Ishikawa (cell line): ENCODE measurements around the gene THAP10.

Experiments used
- CEBPB ChIP-seq: IDR thresholded peaks from 2 replicates; pipeline ENCODE4 v1.6.1; 2012
- CREB1 ChIP-seq: IDR thresholded peaks from 2 replicates; pipeline ENCODE4 v1.6.1; 2012; ENCODE audit warnings: low read depth
- EGR1 ChIP-seq: IDR thresholded peaks from 2 replicates; pipeline ENCODE4 v1.6.1; 2012
- EP300 ChIP-seq: IDR thresholded peaks from 2 replicates; pipeline ENCODE4 v1.6.1; 2012; ENCODE audit warnings: borderline replicate concordance
- FOXM1 ChIP-seq: IDR thresholded peaks from 2 replicates; pipeline ENCODE4 v1.6.1; 2012; ENCODE audit warnings: low read depth, borderline replicate concordance
- NFIC ChIP-seq: IDR thresholded peaks from 2 replicates; pipeline ENCODE4 v1.6.1; 2012
- RAD21 ChIP-seq: IDR thresholded peaks from 2 replicates; pipeline ENCODE4 v1.6.1; 2012; ENCODE audit warnings: low read depth
- TAF1 ChIP-seq: IDR thresholded peaks from 2 replicates; pipeline ENCODE4 v1.6.1; 2012; ENCODE audit warnings: low read depth, mild to moderate bottlenecking
- TCF12 ChIP-seq: IDR thresholded peaks from 2 replicates; pipeline ENCODE4 v1.6.1; 2012; ENCODE audit warnings: low read depth
- TEAD4 ChIP-seq: IDR thresholded peaks from 2 replicates; pipeline ENCODE4 v1.6.1; 2012
- YY1 ChIP-seq: IDR thresholded peaks from 2 replicates; pipeline ENCODE4 v1.6.1; 2012; ENCODE audit warnings: low read depth
- ZBTB7A ChIP-seq: IDR thresholded peaks from 2 replicates; pipeline ENCODE4 v1.6.1; 2012; ENCODE audit warnings: low read depth
- TF ChIP-seq, protein P1 (sequence below): IDR thresholded peaks from 2 replicates; pipeline ENCODE4 v1.6.1; 2012
- TF ChIP-seq, protein P2 (sequence below): IDR thresholded peaks from 2 replicates; pipeline ENCODE4 v1.6.1; 2012; ENCODE audit warnings: low read depth, mild to moderate bottlenecking
- TF ChIP-seq, protein P3 (sequence below): IDR thresholded peaks from 2 replicates; pipeline ENCODE4 v1.6.1; 2012

Gene THAP10

DNA sequence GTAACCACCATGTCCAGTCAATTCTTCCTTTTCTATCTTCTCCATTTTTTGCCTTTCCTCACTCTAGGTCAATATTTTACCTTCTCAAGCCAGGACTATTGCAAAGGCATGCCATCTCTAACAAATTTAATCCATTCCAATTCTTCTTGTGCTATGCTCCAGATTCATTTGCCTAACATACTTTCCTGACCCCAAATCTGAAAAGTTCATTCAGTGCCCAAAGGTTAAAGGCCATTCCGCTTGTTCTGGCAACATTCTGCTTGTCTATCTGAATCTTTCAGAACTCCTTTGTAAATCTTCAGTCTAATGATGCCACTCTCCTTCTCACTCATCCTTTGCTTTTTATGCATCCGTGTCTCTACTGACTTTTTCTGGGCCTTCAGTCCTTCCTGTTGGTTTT, 15.6 kb downstream of the THAP10 start:
- TF ChIP-seq TCF12, result no peak
- no peak for TF ChIP-seq TAF1
- TF ChIP-seq, protein P1, sequence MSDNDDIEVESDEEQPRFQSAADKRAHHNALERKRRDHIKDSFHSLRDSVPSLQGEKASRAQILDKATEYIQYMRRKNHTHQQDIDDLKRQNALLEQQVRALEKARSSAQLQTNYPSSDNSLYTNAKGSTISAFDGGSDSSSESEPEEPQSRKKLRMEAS, result no peak
- TF ChIP-seq TEAD4, result no peak
- no peak for TF ChIP-seq CEBPB
- no peak for TF ChIP-seq FOXM1
- no peak for TF ChIP-seq ZBTB7A
- no peak for TF ChIP-seq EGR1
- TF ChIP-seq, protein P2, sequence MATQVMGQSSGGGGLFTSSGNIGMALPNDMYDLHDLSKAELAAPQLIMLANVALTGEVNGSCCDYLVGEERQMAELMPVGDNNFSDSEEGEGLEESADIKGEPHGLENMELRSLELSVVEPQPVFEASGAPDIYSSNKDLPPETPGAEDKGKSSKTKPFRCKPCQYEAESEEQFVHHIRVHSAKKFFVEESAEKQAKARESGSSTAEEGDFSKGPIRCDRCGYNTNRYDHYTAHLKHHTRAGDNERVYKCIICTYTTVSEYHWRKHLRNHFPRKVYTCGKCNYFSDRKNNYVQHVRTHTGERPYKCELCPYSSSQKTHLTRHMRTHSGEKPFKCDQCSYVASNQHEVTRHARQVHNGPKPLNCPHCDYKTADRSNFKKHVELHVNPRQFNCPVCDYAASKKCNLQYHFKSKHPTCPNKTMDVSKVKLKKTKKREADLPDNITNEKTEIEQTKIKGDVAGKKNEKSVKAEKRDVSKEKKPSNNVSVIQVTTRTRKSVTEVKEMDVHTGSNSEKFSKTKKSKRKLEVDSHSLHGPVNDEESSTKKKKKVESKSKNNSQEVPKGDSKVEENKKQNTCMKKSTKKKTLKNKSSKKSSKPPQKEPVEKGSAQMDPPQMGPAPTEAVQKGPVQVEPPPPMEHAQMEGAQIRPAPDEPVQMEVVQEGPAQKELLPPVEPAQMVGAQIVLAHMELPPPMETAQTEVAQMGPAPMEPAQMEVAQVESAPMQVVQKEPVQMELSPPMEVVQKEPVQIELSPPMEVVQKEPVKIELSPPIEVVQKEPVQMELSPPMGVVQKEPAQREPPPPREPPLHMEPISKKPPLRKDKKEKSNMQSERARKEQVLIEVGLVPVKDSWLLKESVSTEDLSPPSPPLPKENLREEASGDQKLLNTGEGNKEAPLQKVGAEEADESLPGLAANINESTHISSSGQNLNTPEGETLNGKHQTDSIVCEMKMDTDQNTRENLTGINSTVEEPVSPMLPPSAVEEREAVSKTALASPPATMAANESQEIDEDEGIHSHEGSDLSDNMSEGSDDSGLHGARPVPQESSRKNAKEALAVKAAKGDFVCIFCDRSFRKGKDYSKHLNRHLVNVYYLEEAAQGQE, result no peak
- TF ChIP-seq EP300, result no peak
- no peak for TF ChIP-seq NFIC
- TF ChIP-seq, protein P3, sequence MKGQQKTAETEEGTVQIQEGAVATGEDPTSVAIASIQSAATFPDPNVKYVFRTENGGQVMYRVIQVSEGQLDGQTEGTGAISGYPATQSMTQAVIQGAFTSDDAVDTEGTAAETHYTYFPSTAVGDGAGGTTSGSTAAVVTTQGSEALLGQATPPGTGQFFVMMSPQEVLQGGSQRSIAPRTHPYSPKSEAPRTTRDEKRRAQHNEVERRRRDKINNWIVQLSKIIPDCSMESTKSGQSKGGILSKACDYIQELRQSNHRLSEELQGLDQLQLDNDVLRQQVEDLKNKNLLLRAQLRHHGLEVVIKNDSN, result no peak
- no peak for TF ChIP-seq RAD21
- TF ChIP-seq YY1, result no peak
- TF ChIP-seq CREB1, result no peak

DNA sequence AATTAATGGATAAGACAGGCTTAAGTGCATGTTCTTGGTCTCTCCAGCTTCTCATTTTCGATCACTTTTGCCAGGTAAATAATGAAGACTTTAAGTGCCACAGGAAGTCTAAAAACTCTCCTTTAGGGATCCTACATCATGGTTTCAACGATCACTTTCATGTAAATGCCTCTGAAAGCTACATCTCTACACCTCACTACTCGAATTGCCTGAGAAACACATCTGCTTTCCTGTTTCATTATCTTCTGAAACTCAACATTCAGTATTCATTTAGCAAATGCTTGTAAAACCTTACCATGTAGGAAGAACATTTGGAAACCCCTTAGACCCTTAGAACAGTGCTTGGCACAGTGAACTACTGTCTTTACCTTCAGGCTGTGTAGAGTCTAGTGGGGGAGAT, 16.2 kb downstream of the THAP10 start:
- TF ChIP-seq TAF1 (no peak), FOXM1 (no peak), NFIC (no peak), YY1 (no peak), EGR1 (no peak), RAD21 (no peak), EP300 (no peak)
- TF ChIP-seq, protein P1, result no peak
- TF ChIP-seq, protein P3, result no peak
- TF ChIP-seq, protein P2, result no peak

DNA sequence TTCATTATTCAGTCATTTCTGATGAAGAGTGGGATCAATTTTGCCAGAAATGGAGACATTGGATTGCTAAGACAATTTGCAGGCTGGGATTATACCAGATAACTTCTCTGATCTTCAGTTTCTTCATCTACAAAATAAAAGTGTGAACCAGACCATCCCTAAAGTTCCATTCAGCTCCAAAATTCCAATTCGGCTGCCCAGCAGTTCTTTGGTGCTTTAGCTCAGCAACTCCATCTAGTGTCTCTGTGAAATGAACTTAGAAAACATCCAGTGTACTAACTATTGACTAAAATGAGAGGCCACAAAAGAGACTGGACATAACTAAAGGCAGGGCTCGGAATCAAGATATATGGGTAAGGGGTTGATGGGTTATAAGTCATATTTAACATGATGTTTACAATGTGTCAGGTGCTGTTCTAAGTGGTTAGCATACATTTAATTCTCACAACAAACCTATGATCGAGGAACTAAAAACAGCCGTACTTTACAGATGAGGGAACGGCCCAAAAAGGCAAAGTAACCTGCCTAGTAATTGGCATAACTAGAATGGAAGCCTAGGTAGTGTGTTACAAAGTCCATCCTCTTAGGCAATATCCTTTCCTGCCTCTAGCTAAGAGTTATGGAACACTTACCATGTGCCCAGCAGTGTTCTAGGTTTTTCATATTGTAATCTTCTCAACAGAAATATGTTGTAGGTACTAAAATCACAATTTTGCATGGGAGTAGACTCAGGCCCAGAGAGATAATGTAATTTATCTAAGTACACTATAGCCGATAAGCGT, 17.0 kb downstream of the THAP10 start:
- TF ChIP-seq YY1 (no peak), RAD21 (peak; percentile 79), EGR1 (no peak), TEAD4 (no peak), FOXM1 (no peak), TAF1 (no peak), TCF12 (no peak)
- TF ChIP-seq, protein P2, result no peak

DNA sequence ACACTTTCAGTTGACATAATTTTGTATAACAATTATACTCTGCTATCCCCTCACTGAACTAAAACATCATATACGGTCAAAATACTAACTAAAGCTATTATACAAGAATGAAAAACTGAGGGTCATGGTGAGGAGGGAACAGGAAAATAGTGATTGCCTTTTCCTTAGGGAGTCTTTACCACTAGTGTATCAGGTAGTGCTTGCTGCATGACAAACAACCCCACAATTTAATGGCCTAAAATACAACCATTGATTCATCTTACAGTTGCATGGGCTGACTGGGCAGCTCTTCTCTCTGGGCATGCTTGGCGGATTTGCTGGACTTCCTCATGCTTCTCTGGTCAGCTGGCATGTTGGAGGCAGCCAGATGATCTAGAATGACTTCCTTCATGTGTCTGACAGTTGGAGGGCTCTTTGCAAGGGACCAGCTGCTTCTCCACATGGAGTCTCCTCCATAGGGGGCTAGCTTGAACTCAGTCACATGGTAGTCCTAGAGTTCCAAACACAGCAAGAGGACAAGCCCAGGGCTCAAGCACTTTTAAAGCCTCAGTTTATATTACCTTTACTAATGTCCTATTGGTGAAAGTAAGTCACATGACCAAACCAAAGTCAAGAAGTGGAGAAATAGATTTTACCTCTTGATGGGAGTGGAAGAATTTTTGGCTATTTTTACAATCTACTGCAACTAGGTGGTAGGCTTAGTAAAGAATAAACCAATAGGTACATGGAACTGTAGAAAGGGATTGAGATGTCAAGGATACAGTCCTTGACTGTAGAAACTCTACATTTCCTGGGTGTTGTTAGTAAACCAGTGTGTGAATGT, 18.8 kb downstream of the THAP10 start:
- TF ChIP-seq, protein P3, result 0 out of 2 replicates have a peak, but pooled peaks have one; percentile 11
- no peak for TF ChIP-seq EP300
